Astrocyte (in vitro differentiated cells and primary cell): ENCODE data around the gene F11R.

Experiments used
- EZH2 ChIP-seq: IDR thresholded peaks from 2 replicates; pipeline ENCODE4 v1.6.1; 2012; ENCODE audit warnings: mild to moderate bottlenecking, low read length, inconsistent platforms; ENCODE audit not compliant: insufficient read depth
- TF ChIP-seq, protein P1 (sequence below): IDR thresholded peaks from 2 replicates; pipeline ENCODE4 v1.5.1; 2011; ENCODE audit warnings: low read depth, mild to moderate bottlenecking, inconsistent platforms, low read length, moderate library complexity; ENCODE audit not compliant: insufficient read depth

DNA sequence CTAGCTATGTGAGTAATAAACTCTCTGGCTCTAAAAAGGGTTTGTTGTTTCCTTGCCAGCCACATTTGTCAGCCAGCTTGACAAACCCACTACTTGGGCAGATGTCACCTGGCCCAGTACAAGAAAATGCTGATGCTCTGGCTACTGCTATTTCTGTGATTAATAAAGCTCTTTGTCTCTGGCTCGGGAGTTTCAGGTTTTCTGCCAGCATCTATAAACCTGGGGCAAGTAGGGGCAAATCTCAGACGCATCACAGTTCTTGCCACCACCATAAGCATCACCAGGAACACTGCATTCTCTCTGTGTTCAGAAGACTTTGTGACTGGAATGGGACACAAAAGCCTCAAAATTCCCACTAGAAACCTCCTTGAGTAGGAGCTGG, 68.8 kb downstream of the F11R start:
- TF ChIP-seq, protein P1, sequence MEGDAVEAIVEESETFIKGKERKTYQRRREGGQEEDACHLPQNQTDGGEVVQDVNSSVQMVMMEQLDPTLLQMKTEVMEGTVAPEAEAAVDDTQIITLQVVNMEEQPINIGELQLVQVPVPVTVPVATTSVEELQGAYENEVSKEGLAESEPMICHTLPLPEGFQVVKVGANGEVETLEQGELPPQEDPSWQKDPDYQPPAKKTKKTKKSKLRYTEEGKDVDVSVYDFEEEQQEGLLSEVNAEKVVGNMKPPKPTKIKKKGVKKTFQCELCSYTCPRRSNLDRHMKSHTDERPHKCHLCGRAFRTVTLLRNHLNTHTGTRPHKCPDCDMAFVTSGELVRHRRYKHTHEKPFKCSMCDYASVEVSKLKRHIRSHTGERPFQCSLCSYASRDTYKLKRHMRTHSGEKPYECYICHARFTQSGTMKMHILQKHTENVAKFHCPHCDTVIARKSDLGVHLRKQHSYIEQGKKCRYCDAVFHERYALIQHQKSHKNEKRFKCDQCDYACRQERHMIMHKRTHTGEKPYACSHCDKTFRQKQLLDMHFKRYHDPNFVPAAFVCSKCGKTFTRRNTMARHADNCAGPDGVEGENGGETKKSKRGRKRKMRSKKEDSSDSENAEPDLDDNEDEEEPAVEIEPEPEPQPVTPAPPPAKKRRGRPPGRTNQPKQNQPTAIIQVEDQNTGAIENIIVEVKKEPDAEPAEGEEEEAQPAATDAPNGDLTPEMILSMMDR: no peak
- no peak for TF ChIP-seq EZH2
